ENCODE results near the gene MYH9. TPM values are rescaled to one million over a fixed set of nuclear protein-coding genes. Genes with fewer than 3 reads are reported as not detected.
A peak's percentile ranks its signal among the peaks of the same experiment; 100 is the strongest.

The MYH9 gene
- total and polyA plus RNA-seq, 2 experiments from 2014 or later = 58.4 to 233 TPM

DNA sequence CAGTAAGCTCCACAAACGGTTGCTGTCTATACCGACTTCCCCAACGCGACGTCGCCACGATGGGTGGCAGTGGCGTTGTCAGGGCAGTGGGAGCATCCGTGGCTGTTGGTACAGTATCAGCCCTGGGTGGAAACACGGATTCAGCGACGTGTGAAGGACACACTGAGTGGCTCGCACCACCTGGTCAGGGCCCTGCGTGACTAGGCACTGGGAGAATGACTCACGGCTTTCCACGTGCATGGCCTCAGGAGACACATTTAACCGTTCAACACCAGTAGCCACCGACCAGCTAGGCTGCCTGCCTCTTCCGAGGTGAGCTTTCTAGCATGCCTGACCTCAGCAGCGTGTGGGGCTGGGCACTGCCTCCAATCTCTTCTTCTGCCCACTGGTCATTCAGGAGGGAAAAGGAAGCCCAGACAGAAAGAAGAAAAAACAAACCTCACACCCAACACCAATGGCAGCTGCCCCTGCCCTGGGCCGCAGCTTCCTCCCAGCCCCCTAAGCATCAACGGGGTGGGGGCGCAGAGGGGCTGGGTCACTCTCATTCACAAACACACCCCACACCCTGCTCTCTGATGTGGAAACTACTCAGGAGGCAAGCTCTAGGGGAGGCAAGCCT, 59.0 kb downstream of the MYH9 start:
- Histone ChIP-seq H4K20me1 (replicated peaks; ENCODE audit: insufficient read depth) (peaks cover 19% of the 10 kb centered on the region), H3K27me3 (ENCODE audit: insufficient read depth) (no peaks in the 10 kb centered on the region), H3K4me3 (peak overlapping the region; percentile 26; the same call in 1 of the 2 replicates), H3K4me1 (ENCODE audit: insufficient read depth) (peaks cover 37% of the 10 kb centered on the region), H3K4me2 (peak overlapping the region; percentile 61), H3K79me2 (replicated peaks; ENCODE audit: insufficient read depth) (peaks cover 65% of the 10 kb centered on the region), H3K27ac (ENCODE audit: low read depth) (peak overlapping the region; percentile 96), H3K9me2 (ENCODE audit: insufficient read depth) (no peaks in the 10 kb centered on the region), H2AFZ (no peak overlapping the region), H3K36me3 (ENCODE audit: insufficient read depth) (peaks cover 21% of the 10 kb centered on the region), H3F3A (replicated peaks; ENCODE audit: low read depth) (peaks cover 6% of the 10 kb centered on the region; the same call in 1 of the 2 replicates)
- Mint-ChIP-seq H3K9me3 (no peaks in the 10 kb centered on the region; the same call in 2 of the 3 replicates), H3K4me3 (peak overlapping the region; percentile 50), H3K4me1 (peaks cover 69% of the 10 kb centered on the region), H3K27me3 (ENCODE audit: insufficient read depth, low read depth, poor library complexity) (peaks cover 24% of the 10 kb centered on the region), H3K27ac (peak overlapping the region; percentile 99), H3K36me3 (ENCODE audit: low read depth) (peaks cover 94% of the 10 kb centered on the region)
- DNase-seq (ENCODE audit: low spot score) = no peak
- ATAC-seq = no peak
- TF ChIP-seq ZNF462 (CRISPR knock-in tag; IDR thresholded peaks at IDR 0.05) (no peak), ZNF331 (CRISPR knock-in tag; IDR thresholded peaks at IDR 0.05; ENCODE audit: low read depth) (no peak), POLR2AphosphoS5 (IDR thresholded peaks at IDR 0.05; ENCODE audit: low read depth) (no peak; the same call in 1 of the 2 replicates), NANOG (IDR thresholded peaks at IDR 0.05; ENCODE audit: borderline replicate concordance) (no peak), STAT1 (IDR thresholded peaks at IDR 0.05; ENCODE audit: unreplicated experiment) (no peak), EZH2 (IDR thresholded peaks at IDR 0.05; ENCODE audit: low read depth, unreplicated experiment) (no peak), JUNB (IDR thresholded peaks at IDR 0.05; ENCODE audit: unreplicated experiment) (no peak), ZNF114 (CRISPR knock-in tag; IDR thresholded peaks at IDR 0.05) (no peak), EZH2phosphoT487 (IDR thresholded peaks at IDR 0.05; ENCODE audit: unreplicated experiment) (no peak), CREB1 (CRISPR knock-in tag; IDR thresholded peaks at IDR 0.05; ENCODE audit: low read depth) (no peak)
- TF ChIP-seq, protein P1, sequence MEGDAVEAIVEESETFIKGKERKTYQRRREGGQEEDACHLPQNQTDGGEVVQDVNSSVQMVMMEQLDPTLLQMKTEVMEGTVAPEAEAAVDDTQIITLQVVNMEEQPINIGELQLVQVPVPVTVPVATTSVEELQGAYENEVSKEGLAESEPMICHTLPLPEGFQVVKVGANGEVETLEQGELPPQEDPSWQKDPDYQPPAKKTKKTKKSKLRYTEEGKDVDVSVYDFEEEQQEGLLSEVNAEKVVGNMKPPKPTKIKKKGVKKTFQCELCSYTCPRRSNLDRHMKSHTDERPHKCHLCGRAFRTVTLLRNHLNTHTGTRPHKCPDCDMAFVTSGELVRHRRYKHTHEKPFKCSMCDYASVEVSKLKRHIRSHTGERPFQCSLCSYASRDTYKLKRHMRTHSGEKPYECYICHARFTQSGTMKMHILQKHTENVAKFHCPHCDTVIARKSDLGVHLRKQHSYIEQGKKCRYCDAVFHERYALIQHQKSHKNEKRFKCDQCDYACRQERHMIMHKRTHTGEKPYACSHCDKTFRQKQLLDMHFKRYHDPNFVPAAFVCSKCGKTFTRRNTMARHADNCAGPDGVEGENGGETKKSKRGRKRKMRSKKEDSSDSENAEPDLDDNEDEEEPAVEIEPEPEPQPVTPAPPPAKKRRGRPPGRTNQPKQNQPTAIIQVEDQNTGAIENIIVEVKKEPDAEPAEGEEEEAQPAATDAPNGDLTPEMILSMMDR (conservative IDR thresholded peaks at IDR 0.05; ENCODE audit: low read depth in 2 of 2) = no peak
- TF ChIP-seq, protein P2, sequence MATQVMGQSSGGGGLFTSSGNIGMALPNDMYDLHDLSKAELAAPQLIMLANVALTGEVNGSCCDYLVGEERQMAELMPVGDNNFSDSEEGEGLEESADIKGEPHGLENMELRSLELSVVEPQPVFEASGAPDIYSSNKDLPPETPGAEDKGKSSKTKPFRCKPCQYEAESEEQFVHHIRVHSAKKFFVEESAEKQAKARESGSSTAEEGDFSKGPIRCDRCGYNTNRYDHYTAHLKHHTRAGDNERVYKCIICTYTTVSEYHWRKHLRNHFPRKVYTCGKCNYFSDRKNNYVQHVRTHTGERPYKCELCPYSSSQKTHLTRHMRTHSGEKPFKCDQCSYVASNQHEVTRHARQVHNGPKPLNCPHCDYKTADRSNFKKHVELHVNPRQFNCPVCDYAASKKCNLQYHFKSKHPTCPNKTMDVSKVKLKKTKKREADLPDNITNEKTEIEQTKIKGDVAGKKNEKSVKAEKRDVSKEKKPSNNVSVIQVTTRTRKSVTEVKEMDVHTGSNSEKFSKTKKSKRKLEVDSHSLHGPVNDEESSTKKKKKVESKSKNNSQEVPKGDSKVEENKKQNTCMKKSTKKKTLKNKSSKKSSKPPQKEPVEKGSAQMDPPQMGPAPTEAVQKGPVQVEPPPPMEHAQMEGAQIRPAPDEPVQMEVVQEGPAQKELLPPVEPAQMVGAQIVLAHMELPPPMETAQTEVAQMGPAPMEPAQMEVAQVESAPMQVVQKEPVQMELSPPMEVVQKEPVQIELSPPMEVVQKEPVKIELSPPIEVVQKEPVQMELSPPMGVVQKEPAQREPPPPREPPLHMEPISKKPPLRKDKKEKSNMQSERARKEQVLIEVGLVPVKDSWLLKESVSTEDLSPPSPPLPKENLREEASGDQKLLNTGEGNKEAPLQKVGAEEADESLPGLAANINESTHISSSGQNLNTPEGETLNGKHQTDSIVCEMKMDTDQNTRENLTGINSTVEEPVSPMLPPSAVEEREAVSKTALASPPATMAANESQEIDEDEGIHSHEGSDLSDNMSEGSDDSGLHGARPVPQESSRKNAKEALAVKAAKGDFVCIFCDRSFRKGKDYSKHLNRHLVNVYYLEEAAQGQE (IDR thresholded peaks at IDR 0.05; ENCODE audit: unreplicated experiment) = no peak
- TF ChIP-seq, protein P3, sequence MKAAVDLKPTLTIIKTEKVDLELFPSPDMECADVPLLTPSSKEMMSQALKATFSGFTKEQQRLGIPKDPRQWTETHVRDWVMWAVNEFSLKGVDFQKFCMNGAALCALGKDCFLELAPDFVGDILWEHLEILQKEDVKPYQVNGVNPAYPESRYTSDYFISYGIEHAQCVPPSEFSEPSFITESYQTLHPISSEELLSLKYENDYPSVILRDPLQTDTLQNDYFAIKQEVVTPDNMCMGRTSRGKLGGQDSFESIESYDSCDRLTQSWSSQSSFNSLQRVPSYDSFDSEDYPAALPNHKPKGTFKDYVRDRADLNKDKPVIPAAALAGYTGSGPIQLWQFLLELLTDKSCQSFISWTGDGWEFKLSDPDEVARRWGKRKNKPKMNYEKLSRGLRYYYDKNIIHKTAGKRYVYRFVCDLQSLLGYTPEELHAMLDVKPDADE (IDR thresholded peaks at IDR 0.05) = no peak
